HG02973 (cell line): ENCODE measurements around the gene C5.
"Not testable (repeated sequence)": the region's sequence is repeated elsewhere in the genome, so short reads cannot be mapped to it uniquely, and the experiment has no call there.

ENCODE experiments used
- ATAC-seq: cut with Tn5 transposase; IDR thresholded peaks from one replicate; pipeline ENCODE4 v1.9.1; 2021; ENCODE audit warnings: moderate library complexity; ENCODE audit not compliant: unreplicated experiment

C5 gene

DNA sequence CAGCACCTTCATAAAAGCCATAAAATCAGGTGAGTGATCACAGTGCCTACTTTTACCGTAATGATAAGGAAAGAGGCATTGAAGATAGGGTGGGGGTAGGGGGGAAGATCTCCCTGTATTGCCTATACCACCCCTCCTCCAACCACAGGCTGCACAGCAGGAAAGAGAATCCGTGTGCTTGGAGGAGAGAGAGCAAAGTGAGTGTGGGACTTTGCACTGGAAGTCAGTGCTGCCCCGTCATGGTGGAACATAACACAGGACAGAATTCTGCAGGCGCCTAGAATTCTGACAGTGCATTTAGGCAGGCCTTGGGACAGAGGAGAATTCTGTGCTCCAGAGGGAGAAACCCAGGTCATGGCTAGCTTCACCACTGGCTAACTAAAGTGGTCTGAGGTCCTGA, 3.5 kb upstream of the C5 start:
- ATAC-seq = no peak

- ATAC-seq = no peak
Measured at GRCh38 chr9:121048618-121049017, 1.5 kb downstream of the C5 start.

- no peak for ATAC-seq
Measured at GRCh38 chr9:121048175-121048574, 1.9 kb downstream of the C5 start.

DNA sequence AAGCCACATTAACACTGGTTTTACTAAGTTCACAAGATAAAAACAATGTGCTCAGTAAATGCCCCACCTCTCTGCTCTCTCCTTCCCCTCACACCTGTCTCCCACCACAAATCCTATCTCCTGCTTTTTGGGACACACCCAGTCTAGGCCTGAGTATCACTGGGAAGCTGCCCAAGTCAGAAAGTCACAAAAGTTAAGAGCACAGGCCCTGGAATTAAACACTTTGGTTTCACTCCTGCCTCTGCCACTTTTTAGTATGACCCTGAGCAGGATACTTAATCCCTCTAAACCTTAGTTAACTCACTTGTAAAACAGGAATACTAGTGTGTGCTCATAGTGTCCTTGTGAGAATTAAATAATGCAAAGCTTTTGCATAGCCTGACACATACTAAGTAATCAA, 11.3 kb downstream of the C5 start:
- ATAC-seq = no peak

DNA sequence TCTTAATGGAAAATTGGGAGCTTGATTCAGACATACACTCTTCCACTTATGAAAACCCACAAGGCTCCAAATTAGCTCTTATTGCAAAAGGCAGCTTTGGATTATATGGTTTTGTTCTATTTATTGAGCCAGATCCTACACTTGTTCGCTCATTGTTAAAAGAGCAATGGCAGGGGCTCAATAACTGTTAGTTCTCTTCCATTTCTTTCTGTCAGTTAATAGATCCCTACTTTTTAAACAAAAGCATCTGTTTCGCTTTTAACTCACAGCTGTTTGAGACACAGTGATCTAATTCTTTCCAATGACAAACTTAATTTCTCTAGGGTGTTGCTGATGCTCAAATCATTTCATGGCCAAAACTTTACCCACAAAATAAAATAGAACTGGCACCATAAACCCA, 11.7 kb downstream of the C5 start:
- no peak for ATAC-seq

DNA sequence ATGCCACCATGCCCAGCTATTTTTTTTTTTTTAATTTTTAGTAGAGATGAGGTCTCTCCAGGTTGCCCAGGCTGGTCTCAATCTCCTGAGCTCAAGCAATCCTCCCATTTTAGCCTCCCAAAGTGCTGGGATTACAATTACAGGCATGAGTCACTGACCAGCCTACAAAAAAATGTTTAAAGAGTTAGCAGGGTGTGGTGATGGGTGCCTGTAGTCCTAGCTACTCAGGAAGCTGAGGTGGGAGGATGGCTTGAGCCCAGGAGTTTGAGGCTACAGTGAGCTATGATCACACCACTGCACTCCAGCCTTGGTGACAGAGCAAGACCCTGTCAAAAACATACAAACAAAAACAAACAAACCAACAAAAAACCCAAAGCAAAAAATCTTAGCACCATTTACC, 14.4 kb downstream of the C5 start:
- not testable (repeated sequence) for ATAC-seq

DNA sequence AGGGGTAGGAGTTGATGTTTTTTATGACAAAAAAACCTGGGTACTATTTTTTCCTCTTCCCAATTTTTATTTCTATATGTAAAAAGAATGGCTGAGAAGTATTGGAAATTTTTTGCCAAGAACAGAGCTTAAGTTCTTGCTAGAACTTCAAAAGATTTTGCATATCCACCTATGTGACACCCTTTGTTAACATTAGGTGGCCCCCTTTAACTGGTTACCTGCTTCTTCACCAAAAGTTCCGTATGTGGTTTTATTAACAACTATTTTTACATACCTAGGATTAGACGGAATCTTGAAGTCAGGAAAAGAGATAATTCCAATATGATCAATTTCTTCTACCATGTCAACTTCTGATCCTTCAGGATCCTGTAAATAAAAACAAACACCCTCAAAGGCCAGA, 15.5 kb downstream of the C5 start:
- no peak for ATAC-seq

DNA sequence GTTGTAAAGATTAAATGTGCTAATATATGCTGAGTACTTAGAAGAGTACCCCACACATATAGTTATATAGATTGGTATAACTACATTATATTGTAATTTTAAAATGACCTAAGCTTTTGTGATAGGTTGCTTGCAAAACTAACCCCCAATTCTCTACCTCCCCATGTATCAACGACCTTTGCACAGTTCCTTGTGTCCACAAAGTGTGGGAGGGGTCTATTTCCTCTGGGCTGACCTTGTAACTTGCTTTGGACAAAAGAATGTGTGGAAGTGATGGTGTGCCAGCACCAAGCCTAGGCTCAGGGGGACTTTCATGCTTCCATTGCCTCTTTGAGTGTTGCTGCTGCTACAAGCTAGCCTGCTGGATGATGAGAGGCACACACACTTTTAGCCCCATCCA, 20.6 kb downstream of the C5 start:
- no peak for ATAC-seq

DNA sequence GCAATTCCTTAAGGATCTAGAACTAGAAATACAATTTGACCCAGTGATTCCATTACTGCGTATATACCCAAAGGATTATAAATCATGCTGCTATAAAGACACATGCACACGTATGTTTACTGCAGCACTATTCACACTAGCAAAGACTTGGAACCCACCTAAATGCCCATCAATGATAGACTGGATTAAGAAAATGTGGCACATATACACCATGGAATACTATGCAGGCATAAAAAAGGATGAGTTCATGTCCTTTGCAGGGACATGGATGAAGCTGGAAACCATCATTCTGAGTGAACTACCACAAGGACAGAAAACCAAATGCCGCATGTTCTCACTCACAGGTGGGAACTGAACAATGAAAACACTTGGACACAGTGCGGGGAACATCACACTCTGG, 21.8 kb downstream of the C5 start:
- ATAC-seq = not testable (repeated sequence)

DNA sequence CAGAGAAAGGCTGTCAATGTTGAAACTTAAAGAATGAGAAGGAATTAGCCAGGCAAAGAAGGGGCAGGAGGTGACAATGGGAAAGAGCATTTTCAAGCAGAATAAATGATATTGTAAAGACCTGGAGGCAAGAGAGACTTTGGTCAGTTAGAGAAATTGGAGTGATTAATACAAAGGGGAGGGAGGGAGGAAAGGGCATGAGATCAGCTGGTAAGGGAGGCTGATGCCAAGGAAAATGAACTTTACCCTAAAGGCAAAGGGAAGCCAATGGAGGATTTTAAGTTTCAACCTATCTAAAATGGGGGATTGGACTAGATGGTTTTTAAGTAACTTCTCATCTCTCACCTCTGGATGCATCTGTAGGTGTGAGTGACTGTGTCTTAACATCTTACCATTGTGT, 23.3 kb downstream of the C5 start:
- no peak for ATAC-seq

DNA sequence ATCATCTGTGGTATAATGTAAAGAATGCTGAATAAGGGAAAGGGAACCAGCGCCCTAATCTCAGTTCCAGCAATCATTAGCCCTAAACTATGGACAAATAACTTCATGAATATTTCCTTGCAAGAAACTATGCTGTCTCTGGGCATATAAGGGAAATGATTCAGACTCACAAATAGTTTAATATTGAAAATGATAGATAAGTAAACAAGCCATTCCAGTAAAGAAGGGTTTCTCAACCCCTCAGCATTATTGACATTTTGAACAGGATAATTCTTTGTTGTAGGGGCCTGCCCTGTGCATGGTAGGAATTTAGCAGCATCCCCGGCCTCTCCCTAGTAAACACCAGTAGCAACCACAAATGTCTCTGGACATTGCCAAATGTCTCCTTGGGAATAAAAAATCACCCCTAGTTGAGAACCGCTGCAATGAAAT, 23.8 kb downstream of the C5 start:
- no peak for ATAC-seq

- no peak for ATAC-seq
Measured at GRCh38 chr9:121024237-121024636, 25.8 kb downstream of the C5 start.

DNA sequence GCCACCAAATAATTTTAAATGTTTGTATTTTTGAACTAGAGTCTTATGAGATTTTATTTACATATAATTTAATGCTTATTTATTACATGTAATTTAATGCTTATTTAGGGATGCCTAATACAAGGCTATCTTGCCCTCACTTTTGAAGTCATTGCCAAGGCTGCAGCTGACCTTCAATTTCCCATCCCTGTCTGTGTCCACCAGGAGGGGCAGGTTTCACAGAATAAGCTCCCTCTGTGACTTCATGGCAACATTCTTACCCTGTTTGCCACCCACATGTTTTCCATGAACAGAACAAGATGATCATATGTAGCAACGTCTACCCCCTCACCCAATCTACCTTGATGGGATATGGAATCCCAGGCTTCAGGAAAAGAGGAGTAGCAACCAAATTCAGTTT, 27.0 kb downstream of the C5 start:
- no peak for ATAC-seq

- ATAC-seq = no peak
Measured at GRCh38 chr9:121021301-121021700, 28.8 kb downstream of the C5 start.

DNA sequence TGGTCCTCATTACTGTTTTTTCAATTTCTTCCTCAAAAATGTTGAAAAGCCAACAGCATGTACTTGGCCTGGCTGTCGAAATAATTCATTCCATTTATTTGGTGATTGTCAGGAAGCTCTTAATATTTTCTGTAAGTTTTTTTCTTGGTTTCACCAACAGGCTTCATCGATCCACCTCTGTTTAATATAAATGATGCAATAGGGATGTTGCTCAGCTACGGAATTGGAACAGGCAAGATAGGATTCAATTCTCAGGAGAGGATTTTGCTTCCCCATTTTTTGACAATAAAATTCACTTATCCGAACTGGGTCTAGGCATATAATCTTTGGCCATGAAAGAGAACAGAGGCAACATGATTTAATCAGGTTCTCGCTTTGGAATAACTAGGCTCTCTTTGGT, 30.8 kb downstream of the C5 start:
- ATAC-seq = no peak

DNA sequence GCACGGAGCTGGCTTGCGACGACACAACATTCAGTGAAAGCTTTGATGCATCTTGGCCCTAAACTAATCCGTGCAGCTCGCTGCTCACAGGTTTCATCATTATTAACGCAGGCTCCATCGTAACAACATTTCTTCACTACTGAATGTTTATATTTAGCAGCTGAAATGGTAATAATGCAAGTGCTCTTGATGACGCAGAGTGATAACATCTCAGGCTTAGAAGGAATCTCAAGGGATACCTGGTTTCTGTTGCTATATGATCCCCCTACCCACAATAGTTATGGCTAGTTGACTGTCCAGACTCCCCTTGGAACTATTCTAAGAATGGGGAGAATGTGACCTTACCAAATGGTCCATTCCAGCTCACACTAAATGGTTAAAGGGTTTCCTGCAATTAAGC, 36.2 kb downstream of the C5 start:
- no peak for ATAC-seq

DNA sequence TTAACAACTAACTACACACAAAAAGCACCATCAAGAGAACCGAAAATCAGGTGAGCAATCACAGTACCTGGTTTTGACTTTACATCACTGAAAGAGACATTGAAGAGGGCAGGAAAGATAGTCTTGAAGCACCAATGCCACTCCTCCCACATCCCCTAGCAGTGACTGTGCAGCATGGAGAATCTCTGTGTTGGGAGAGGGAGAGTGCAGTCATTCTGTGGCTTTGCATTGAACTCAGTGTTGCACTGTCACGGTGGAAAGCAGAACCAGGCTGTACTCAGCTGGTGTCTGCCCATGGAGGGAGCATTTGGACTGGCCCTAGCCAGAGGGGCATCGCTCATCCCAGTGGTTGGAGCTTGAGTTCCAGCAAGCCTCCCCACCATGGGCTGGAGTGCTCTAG, 40.4 kb downstream of the C5 start:
- no peak for ATAC-seq

- ATAC-seq = no peak
Measured at GRCh38 chr9:120999317-120999716, 50.8 kb downstream of the C5 start.

DNA sequence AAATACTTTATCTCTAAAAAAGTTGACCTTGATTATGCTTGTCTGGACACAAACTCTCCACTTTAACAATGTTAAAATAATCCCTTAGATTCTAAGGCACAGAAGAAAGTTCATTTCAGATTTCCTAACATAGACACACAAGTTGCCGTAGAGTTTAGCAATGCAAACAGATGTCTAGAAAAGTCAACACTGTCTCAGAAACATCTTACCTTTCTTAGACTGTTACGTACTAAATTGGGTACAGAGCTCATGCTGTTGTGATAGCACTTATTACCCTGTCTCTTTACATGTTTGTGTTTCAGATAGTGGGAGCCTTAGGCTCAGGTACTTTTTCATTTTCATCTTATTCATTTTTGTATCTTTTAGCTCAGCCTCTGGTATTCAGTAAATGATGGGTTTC, 52.0 kb downstream of the C5 start:
- ATAC-seq = no peak

DNA sequence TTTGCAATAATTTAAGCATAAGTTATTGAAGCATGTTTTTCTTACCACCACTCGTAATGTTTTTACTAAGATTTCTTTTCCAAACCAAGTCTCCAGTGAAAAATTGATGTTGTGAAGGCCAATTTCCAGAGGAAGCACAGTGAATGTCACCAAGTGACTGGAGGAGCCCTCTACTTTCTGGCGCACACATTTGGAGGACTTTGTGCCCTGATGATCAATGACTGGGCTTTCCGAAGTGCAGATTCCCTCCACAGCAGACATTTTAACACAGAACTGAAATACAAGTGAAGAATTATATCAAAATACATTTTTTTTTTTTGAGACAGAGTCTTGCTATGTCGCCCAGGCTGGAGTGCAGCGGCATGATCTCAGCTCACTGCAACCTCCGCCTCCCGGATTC, 52.6 kb downstream of the C5 start:
- no peak for ATAC-seq

DNA sequence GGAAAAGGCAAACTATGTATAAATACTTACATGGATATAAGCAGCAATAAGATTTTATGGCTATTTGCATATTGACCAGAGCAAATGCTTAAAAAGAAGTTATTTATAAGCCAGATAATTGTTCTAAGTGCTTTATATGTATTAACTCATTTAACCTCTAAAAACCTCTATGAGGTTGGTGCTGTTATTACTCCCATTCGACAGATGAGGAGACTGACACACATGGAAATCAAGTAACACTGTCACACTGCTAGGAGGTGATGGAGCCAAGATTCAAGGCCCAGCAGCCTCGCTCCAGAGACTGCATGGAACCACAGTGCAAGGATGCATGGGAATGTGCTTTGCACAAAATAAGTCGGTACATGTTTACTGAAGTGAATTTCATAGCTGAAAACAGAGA, 53.7 kb downstream of the C5 start:
- ATAC-seq = no peak

- ATAC-seq = no peak
Measured at GRCh38 chr9:120989065-120989464, 61.0 kb downstream of the C5 start.

- ATAC-seq = no peak
Measured at GRCh38 chr9:120985819-120986222, 64.3 kb downstream of the C5 start.

DNA sequence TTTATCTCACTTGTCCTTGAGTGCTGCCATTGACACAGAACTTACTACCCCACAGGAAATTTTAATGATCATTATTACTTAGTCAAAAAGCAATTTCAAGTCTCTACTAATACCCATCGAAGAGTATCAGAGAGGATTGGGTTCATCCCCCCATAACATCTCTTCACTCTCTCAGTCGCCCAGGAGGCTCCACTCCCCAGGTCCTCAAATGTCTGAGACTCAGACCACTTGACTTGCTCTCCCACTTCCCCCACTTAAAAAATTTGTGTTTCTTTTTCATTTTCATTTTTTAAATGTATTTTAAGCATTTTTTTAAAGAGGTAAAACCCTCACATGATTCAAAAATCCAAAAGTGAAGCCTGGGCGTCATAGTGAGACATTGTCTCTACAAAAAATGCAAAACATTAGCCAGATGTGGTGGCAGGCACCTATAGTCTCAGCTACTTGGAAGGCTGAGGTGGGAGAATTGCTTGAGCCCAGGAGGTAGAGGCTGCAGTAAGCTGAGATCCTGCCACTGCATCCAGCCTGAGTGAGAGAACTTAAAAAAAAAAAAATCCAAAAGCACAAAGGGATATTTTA, 66.7 kb downstream of the C5 start:
- no peak for ATAC-seq
